HG02763 (cell line): Measurements from ENCODE around the gene CADM4.
"Not testable (repeated sequence)": the region's sequence is repeated elsewhere in the genome, so short reads cannot be mapped to it uniquely, and the experiment has no call there.

ENCODE experiments used
- ATAC-seq: cut with Tn5 transposase; IDR thresholded peaks from one replicate; pipeline ENCODE4 v1.9.1; 2021; ENCODE audit warnings: mild to moderate bottlenecking, moderate library complexity; ENCODE audit not compliant: unreplicated experiment

The CADM4 gene

DNA sequence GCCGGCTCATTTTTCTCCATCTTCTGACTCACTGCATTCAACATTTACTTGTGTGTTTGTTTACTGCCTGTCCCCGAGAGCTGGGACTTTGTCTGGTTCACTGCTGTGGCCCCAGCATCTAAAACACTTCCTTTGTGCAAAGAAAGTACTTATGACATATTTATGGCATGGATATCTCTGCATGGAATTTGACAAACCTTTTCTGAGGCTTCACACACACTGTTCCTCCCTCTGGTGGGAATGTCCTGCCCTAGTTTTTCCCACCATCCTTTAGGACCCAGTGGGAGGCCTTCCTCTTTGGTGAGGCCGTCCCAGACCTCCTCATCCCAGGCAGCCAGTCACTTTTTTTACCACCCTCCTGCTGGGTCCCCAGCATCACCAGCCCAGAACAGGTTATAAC, 29.2 kb downstream of the CADM4 start:
- no peak for ATAC-seq

DNA sequence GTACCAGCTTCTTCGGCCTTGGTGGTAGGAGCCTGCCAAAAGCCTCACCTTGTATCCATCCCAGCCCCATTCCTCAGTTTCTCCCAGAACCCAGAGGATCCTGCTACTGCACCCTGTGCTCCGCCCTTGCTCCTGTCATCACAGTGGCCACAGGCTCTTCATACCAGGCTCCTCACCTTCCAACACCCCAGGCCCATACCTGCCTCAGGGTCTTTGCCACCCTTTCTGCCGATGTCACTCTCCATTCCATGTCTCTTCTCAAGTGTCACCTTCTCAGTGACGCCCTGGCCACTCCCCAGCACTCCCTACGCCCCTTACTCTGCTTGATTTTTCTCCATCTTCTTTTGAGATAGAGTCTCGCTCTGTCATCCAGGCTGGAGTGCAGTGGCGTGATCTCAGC, 29.8 kb downstream of the CADM4 start:
- no peak for ATAC-seq

DNA sequence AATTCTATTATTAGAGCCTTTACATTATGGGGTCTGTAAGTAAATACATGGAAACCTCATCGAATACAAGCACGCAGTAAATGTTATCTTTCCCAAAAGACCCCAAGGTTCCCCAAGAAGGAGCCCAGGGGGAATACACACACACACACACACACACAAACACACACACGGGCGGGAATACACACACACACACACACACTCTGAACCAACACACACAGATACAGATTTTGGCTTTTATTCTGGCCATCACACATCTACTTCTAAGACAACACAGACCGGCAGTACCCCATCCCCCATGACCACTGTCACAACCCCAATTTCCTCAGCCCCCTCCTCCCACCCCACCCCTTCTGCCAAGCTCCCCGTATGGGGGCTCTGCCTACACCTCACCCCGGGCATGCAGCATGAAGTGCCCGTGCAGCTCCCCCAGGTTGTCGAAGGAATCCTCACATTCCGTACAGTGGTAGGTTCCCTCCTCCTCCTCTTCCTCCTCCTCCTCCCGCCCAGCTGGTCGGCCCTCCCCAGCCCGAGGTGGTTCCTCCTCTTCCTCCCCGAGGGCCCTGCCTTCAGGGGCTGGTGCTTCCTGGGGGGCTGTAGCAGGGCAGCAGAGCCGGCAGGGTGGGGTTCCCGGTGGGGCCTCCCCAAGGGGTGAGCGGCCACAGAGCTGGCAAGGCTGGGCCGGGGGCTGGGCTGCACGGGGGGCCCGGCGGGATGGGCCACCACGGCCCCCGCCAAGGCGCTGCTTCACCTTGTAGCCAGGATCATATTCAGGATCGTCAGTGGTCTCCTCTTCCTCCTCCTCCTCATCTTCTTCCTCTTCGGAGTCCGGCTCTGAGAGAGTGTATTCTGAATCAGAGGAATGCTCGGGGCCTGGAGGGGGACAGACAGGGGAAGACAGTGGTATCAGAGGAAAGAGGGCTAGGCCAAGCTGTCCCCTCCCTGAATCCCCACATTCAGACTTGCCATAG, 32.1 kb downstream of the CADM4 start:
- ATAC-seq, result no peak

GRCh38 chr19:43606569-43607229, 33.0 kb downstream of the CADM4 start:
- ATAC-seq, result no peak

DNA sequence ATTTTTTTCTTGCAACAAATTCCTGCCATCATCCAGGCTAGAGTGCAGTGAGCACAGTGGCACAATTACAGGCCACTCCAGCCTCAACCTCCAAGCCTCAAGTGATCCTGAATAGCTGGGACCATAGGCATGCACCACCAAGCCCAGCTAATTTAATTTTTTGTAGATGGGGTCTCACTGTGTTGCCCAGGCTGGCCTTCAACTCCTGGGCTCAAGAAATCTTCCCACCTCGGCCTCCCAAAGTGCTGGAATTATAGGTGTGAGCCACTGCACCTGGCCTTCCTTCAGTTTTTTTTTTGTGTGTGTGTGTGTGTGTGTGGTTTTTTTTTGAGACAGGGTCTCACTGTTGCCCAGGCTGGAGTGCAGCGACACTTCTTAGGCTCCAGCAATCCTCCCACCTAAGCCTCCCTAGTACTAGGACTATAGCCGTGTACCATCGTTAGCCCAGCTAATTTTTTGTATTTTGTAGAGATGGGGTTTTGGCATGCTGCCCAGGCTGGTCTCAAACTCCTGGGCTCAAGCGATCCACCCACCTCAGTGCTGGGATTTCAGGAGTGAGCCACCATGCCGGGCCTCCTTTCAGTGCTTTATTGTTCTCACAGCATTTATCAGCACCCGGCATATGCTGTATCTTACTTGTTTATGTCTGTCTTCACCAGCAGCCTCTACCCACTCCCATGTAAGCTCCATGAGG, 33.6 kb downstream of the CADM4 start:
- no peak for ATAC-seq

DNA sequence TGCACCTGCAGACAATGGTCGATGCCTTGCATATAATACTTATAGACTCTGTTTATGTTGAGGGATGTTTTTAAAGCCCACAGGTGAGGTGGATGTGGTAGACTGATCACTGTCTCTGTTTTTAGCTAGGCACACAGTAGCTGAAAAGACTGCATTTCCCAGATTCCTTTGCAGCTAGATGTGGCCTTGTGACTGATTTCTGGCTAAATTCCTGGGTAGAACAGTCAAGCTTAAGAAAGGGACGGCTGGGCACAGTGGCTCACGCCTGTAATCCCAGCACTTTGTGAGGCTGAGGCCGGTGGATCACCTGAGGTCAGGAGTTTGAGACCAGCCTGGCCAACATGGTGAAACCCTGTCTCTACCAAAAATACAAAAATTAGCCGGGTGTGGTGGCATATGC, 39.3 kb downstream of the CADM4 start:
- not testable (repeated sequence) for ATAC-seq

- ATAC-seq, result no peak
Measured at GRCh38 chr19:43599635-43600295, 39.9 kb downstream of the CADM4 start.

DNA sequence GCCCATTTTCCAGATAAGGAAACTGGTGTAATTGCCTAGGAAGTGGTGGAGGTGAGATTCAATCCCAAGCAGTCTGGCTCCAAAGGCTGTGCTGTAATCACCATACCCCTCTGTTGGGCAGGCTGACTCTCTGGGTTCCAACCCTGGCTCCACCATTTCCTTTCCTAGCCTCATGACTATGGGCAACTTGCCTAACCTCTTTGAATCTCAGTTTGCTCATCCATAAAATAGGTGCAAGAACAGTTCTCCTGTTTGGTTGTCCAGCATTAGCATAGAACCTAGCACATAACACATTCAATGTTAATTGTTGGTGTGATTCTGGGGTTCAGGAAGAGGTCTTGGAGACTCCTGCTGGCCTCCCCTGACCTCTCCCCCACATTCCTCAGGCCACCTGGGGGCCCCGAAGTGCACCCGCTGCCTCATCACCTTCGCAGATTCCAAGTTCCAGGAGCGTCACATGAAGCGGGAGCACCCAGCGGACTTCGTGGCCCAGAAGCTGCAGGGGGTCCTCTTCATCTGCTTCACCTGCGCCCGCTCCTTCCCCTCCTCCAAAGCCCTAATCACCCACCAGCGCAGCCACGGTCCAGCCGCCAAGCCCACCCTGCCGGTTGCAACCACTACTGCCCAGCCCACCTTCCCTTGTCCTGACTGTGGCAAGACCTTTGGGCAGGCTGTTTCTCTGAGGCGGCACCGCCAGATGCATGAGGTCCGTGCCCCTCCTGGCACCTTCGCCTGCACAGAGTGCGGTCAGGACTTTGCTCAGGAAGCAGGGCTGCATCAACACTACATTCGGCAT, 41.0 kb downstream of the CADM4 start:
- no peak for ATAC-seq

GRCh38 chr19:43597876-43598275, 41.8 kb downstream of the CADM4 start:
- no peak for ATAC-seq

- ATAC-seq, result no peak
Measured at GRCh38 chr19:43596842-43597461, 42.7 kb downstream of the CADM4 start.

DNA sequence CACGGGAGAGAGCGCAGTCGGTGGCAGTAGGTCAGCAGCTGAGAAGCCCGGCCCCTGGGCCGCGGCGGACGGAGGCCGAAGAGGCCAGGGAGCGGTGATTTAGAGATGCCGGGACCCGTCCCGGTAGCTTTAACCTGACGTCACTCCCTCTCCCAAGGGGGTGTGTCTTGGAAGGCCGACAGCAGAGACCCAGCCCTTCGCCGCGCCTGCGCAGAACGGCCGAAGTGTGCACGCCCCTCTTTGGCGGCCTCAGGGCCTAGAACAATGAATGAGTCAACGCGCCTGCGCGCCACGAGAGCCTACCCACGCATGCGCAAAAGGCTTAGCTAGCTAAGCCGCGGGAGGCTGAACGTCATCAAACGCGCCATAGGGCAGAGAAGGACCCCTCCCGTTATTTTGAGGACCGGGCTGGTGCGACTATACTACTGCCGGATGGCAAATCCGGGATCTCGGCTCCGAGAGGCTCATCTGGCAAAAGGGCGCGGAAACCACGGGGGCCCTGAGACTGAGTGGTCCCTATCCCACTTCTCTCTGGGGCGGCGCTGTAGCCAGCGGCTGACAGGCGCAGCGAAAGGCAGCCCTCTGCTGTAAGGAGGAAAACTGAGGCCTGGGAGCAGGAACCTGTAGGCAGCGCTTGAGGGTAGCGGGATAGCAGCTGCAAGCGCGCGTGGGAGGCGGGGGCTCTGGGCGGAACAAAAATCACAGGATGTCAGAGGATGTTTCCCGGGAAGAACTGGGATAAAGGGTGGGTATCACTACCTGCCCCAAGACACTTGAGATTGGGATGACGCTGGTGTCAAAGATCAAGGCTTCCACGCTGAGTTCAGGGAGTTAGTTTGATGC, 43.4 kb downstream of the CADM4 start, which contains the start of the genes IRGQ and ZNF576:
TSS of gene IRGQ (minus strand) at position 136 of the 843 bp plus-strand sequence. CDS start 796 bp downstream, outside the sequence.
TSS of gene ZNF576 (plus strand) at position 597 of the 843 bp plus-strand sequence. CDS start 514 bp downstream, outside the sequence.
- ATAC-seq, result peak; percentile 87

- ATAC-seq, result no peak
Measured at GRCh38 chr19:43595605-43595998, 44.0 kb downstream of the CADM4 start.

DNA sequence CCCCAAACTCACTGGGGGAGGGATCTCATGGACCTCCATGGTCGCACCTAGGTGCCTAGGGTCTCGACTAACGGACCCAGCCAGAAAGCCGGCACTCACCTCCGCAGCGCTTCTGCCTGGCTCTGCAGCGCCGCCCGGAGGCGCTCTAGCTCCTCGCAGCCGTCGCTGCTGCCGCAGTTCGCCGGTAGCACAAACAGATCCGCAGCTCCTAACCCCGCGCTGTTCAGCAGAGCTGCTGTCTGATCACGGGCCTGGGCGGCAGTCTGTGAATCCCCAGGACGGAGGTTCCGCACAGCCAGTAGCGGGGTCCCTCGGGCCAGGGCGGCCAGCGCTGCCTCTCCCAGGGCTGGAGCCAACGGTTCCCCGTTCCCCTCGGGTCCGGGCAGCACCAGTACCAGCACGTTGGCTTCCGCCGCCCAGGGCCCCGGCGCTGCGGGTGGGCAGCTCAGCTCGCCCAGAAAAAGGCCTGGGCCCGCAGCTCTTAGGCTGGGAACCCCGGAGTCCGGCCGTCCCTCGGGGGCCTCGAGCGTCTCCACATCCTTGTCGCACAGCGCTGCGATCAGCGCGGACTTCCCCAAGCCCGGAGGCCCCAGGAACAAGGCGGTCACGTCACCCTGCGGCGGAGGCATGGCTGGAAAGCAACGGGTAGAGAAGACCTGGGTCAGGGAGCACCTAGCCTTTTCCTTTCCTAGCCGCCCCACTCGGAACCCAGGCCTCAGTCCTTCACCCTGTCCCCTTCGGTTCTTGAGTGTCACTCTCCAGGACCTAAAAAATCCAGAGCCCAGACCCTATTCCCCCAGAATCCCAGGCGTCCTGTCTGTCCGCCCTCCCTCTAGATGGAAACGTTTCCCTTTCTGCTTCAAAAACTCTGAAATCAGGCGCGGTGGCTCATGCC, 44.7 kb downstream of the CADM4 start:
- no peak for ATAC-seq

DNA sequence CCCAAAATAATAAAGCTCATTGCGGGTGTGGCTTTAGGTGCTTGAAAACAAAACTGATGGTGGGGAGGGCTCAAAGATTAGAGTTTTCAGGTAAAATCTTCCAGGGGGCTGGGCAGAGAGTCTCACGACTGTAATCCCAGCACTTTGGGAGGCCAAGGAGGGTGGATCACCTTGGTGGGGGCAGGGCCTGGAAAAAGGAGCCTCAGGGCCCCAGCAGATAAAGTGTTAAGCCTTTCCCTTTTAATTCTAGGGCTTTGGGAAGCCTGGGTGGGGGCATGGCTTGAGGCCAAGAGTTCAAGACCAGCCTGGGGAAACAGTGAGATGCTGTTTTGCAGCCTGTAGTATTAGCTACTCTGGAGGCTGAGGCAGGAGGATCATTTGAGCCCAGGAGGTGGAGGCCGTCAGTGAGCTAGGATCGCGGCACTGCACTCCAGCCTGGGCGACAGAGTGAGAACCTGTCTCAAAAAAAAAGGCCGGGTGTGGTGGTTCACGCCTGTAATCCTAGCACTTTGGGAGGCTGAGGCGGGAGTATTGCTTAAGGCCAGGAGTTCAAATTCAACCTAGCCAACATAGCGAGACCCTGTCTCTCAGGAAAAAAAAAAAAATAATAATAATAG, 45.5 kb downstream of the CADM4 start:
- ATAC-seq, result no peak

GRCh38 chr19:43592800-43593350, 46.8 kb downstream of the CADM4 start:
- no peak for ATAC-seq

DNA sequence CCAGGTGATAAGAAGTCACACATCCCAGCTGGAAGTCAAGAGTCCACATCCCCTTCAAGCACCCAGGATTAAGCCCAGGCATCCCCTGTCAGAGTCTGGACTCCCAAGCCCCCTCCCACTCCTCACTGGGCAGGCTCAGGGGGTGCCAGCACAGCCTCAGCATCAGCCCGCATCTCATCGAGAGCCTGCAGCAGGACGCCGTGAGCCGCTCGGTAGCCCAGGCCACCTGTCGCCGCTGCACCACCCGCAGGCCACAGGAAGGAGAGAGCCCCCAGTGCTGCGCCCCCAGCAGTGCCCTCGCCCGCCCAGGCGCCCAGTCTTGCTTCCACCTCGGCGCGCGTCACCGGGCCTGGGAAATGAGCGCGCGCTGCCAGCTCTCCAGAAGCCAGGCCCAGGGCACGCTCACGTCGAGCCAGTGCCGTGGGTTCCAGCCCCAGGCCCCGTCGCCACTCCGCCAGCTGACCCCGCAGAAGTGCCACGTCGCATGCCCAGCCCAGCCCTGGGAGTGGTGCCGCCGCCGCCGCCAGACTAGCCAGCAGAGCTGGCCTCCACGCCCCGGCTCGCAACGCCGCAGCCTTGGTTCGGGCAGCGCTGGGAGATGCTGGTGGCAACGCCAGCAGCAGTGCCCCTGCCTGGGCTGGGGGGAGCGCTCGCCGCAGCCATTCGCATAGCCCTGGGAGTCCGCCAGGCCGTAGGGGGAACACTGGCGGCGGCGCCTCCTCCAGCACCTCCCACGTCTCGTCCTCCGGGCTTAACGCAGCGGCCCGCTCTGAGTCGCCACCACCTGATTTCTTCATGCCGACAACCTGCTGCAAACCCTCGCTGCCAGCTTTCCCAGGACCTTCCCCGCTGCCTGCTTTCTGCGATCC, 47.5 kb downstream of the CADM4 start:
- ATAC-seq, result no peak
